SK-N-MC (cell line): ENCODE data around the gene AKAP13.

Source experiments
- EZH2 ChIP-seq: fragments of 200-600 bp; sonication (generic); IDR thresholded peaks from one replicate; pipeline ENCODE4 v1.6.1; 2017; ENCODE audit warnings: antibody characterized with exemption
- POLR2AphosphoS5 ChIP-seq: IDR thresholded peaks from 2 replicates; pipeline ENCODE4 v1.6.1; 2012; ENCODE audit warnings: mild to moderate bottlenecking, low read depth, low read length, borderline replicate concordance

DNA sequence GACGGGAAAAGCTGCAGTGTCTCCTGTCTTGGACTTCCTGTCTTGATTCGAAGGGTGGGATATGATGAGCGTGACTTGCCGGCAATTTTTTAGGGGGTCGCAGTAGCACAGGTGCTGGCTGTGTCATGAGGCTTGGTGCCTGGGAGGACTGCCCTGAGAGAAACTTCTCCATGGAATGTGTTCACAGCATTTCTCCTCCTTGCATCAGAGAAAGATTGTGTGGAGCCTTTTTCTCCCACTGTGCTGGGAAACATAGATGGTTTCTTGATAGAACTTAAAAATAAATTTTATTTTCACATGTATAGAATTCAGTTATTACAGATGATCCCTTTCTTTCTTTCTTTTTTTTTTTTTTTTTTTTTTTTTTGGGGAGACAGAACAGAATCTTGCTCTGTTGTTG lies 292.9 kb downstream of the AKAP13 start:
- no peak for TF ChIP-seq EZH2
- TF ChIP-seq POLR2AphosphoS5: no peak
